A549 (cell line): ENCODE measurements around the gene PPHLN1. TPM values are rescaled to one million over a fixed set of nuclear protein-coding genes. Genes with fewer than 3 reads are reported as not detected.

Experiments
- ATAC-seq, 2 experiments: fragments of 200-7000 bp in 1 of 2; fragments of >200 bp in 1 of 2; cut with Nextera tagmentation in 1 of 2; cut with Tn5 transposase in 1 of 2; 3 replicates each; pipeline versions ENCODE4 v1.8.0 to v1.9.1; 2018 to 2020; ENCODE audit warnings: mild to moderate bottlenecking in 1 of 2, moderate library complexity in 1 of 2
- CTCF ChIA-PET: fragments of 300-600 bp; sonication (Branson Sonifier 250); formaldehyde crosslinking; extraction: SDS; loops from one replicate; lab custom pipeline; 2021; ENCODE audit warnings: antibody characterized with exemption, inconsistent platforms; lab: Yijun Ruan, JAX
- POLR2A ChIA-PET: fragments of 350-600 bp; formaldehyde crosslinking; extraction: SDS; loops from one replicate; lab custom pipeline; 2021; ENCODE audit warnings: antibody characterized with exemption, inconsistent platforms; lab: Yijun Ruan, JAX
- DNase-seq, 2 experiments: peaks; one replicate each; pipeline versions ENCODE4 v3.0.0 to v3.0.0-alpha.2; 2011 to 2016; ENCODE audit warnings: low read depth in 1 of 2, low spot score in 1 of 2
- FAIRE-seq: peaks from 2 replicates; lab custom pipeline; 2011; peaks lifted over from hg19 to GRCh38; lab: Jason Lieb, UNC
- H3K27ac ChIP-seq, 2 experiments: fragments of >200 bp; sonication (Bioruptor Twin); formaldehyde crosslinking; 3 replicates each; pipeline ENCODE4 v1.5.1; 2016 to 2017
- H3K4me1 ChIP-seq: fragments of >200 bp; sonication (Bioruptor Twin); formaldehyde crosslinking; 3 replicates; pipeline ENCODE4 v1.6.1; 2016
- H3K4me2 ChIP-seq: fragments of >200 bp; sonication (Bioruptor Twin); formaldehyde crosslinking; 3 replicates; pipeline ENCODE4 v1.6.1; 2016
- H3K4me3 ChIP-seq: fragments of >200 bp; sonication (Bioruptor Twin); formaldehyde crosslinking; 3 replicates; pipeline ENCODE4 v1.5.1; 2016
- H3K9me3 ChIP-seq: fragments of >200 bp; sonication (Bioruptor Twin); formaldehyde crosslinking; 3 replicates; pipeline ENCODE4 v1.6.1; 2016
- BHLHE40 ChIP-seq: IDR thresholded peaks from 2 replicates; pipeline ENCODE4 v1.6.1; 2012; ENCODE audit warnings: low read depth, low read length, inconsistent platforms
- CEBPB ChIP-seq, 2 experiments: fragments of >200 bp in 1 of 2; sonication (Bioruptor Twin) in 1 of 2; formaldehyde crosslinking in 1 of 2; IDR thresholded peaks; 2 replicates each; pipeline ENCODE4 v1.6.1; 2012 to 2016
- CHD2 ChIP-seq: fragments of 150-350 bp; IDR thresholded peaks from 2 replicates; pipeline ENCODE4 v1.6.1; 2014; ENCODE audit warnings: low read length; ENCODE audit not compliant: partially characterized antibody
- EHF ChIP-seq: fragments of 250-450 bp; sonication (Bioruptor Pico); IDR thresholded peaks from 2 replicates; pipeline ENCODE4 v1.5.0; 2020; ENCODE audit warnings: mild to moderate bottlenecking
- ESRRA ChIP-seq: fragments of 150-350 bp; IDR thresholded peaks from 2 replicates; pipeline ENCODE4 v1.6.1; 2014; ENCODE audit warnings: mild to moderate bottlenecking, low read length, borderline replicate concordance
- FOSL2 ChIP-seq, 2 experiments: fragments of 450-650 bp in 1 of 2; fragments of >200 bp in 1 of 2; sonication (Bioruptor Twin) in 1 of 2; formaldehyde crosslinking; IDR thresholded peaks; 2 replicates each; pipeline versions ENCODE4 v1.5.0 to v1.6.1; 2016 to 2020; ENCODE audit warnings: mild to moderate bottlenecking in 1 of 2, moderate library complexity in 1 of 2
- FOXS1 ChIP-seq: fragments of 250-450 bp; sonication (Bioruptor Pico); IDR thresholded peaks from 2 replicates; pipeline ENCODE4 v1.5.0; 2020; ENCODE audit warnings: mild to moderate bottlenecking, moderate library complexity
- GATA3 ChIP-seq: IDR thresholded peaks from 2 replicates; pipeline ENCODE4 v1.6.1; 2012; ENCODE audit warnings: borderline replicate concordance
- HDAC2 ChIP-seq: fragments of 200-600 bp; sonication (generic); IDR thresholded peaks from 2 replicates; pipeline ENCODE4 v1.6.1; 2016
- HEYL ChIP-seq: fragments of 250-450 bp; sonication (Bioruptor Pico); IDR thresholded peaks from 2 replicates; pipeline ENCODE4 v1.8.0; 2021; ENCODE audit warnings: mild to moderate bottlenecking, moderate library complexity
- HOXA7 ChIP-seq: fragments of 250-450 bp; sonication (Bioruptor Pico); IDR thresholded peaks from 2 replicates; pipeline ENCODE4 v1.5.0; 2020; ENCODE audit warnings: mild to moderate bottlenecking, moderate library complexity
- JUNB ChIP-seq: fragments of >200 bp; sonication (Bioruptor Twin); formaldehyde crosslinking; IDR thresholded peaks from 2 replicates; pipeline ENCODE4 v1.6.1; 2016
- KDM1A ChIP-seq: fragments of 200-600 bp; sonication (generic); IDR thresholded peaks from 2 replicates; pipeline ENCODE4 v1.6.1; 2016; ENCODE audit warnings: low read depth, mild to moderate bottlenecking
- KDM5A ChIP-seq: fragments of 200-600 bp; sonication (generic); IDR thresholded peaks from 2 replicates; pipeline ENCODE4 v1.6.1; 2016; ENCODE audit warnings: antibody characterized with exemption, mild to moderate bottlenecking
- MAFK ChIP-seq: fragments of 450-650 bp; IDR thresholded peaks from 2 replicates; pipeline ENCODE4 v1.6.1; 2014; ENCODE audit not compliant: partially characterized antibody
- MYC ChIP-seq: IDR thresholded peaks from 2 replicates; pipeline ENCODE4 v1.6.1; 2012; ENCODE audit warnings: mild to moderate bottlenecking, inconsistent platforms, low read length, improper control_type of control experiment, borderline replicate concordance
- NPAS2 ChIP-seq: fragments of 250-450 bp; sonication (Bioruptor Pico); IDR thresholded peaks from 2 replicates; pipeline ENCODE4 v1.8.0; 2022; ENCODE audit warnings: mild to moderate bottlenecking, moderate library complexity, borderline replicate concordance
- NR3C1 ChIP-seq: fragments of >200 bp; sonication (Bioruptor Twin); formaldehyde crosslinking; IDR thresholded peaks from 3 replicates; pipeline ENCODE4 v1.6.1; 2017
- POLR2A ChIP-seq: IDR thresholded peaks from 2 replicates; pipeline ENCODE4 v1.6.1; 2012; ENCODE audit warnings: mild to moderate bottlenecking, low read length
- RARB ChIP-seq: fragments of 250-450 bp; sonication (Bioruptor Pico); IDR thresholded peaks from 2 replicates; pipeline ENCODE4 v1.8.0; 2021; ENCODE audit warnings: mild to moderate bottlenecking, moderate library complexity
- RNF2 ChIP-seq: fragments of 200-600 bp; sonication (generic); IDR thresholded peaks from 2 replicates; pipeline ENCODE4 v1.6.1; 2016; ENCODE audit warnings: low read depth, mild to moderate bottlenecking, antibody characterized with exemption, moderate library complexity, borderline replicate concordance
- SMC3 ChIP-seq: fragments of >200 bp; sonication (Bioruptor Twin); formaldehyde crosslinking; IDR thresholded peaks from 3 replicates; pipeline ENCODE4 v1.6.1; 2018; ENCODE audit warnings: inconsistent platforms
- SREBF2 ChIP-seq: fragments of 450-650 bp; IDR thresholded peaks from 2 replicates; pipeline ENCODE4 v1.6.1; 2014; ENCODE audit warnings: mild to moderate bottlenecking, moderate library complexity
- TP53 ChIP-seq: fragments of 250-450 bp; sonication (Bioruptor Pico); IDR thresholded peaks from 2 replicates; pipeline ENCODE4 v1.5.0; 2021; ENCODE audit warnings: mild to moderate bottlenecking, moderate library complexity
- ZNF302 ChIP-seq: fragments of 250-450 bp; sonication (Bioruptor Pico); IDR thresholded peaks from 2 replicates; pipeline ENCODE4 v1.9.0; 2021; ENCODE audit warnings: inconsistent platforms, mild to moderate bottlenecking, moderate library complexity
- ZSCAN20 ChIP-seq: fragments of 250-450 bp; sonication (Bioruptor Pico); IDR thresholded peaks from 2 replicates; pipeline ENCODE4 v1.8.0; 2022; ENCODE audit warnings: mild to moderate bottlenecking, moderate library complexity
- WGBS: methylation state at CpG from one replicate; pipeline ENCODE4 v1.1.6; 2017; ENCODE audit errors: missing lambda C conversion rate; 5-methylcytosine and 5-hydroxymethylcytosine counted together
- polyA minus RNA-seq: library from RNA; depleted of rRNA, polyadenylated mRNA; stranded (reverse); fragments of >200 nt; gene quantifications from 2 replicates; pipeline ENCODE4 v1.2.3, GENCODE V29; 2011; rRNA and poly(A)+ RNA removed
- polyA plus RNA-seq, 4 experiments: library from polyadenylated mRNA; depleted of rRNA in 3 of 4; stranded (reverse); fragments of >200 nt; fragmentation: RNase III in 1 of 4; extraction: RNeasy Plus Mini Kit Qiagen cat#74134 plus additional on column Dnase treatment in 1 of 4; gene quantifications; 2 replicates in 3 of 4; 3 replicates in 1 of 4; pipeline ENCODE4 v1.2.3, GENCODE V29; 2011 to 2017
- TF ChIP-seq, protein P1 (sequence below): fragments of >200 bp; sonication (Bioruptor Twin); formaldehyde crosslinking; IDR thresholded peaks from 2 replicates; pipeline ENCODE4 v1.6.1; 2016
- TF ChIP-seq, protein P2 (sequence below): fragments of 250-450 bp; sonication (Bioruptor Pico); IDR thresholded peaks from 2 replicates; pipeline ENCODE4 v1.5.0; 2020; ENCODE audit warnings: low read depth, mild to moderate bottlenecking, moderate library complexity
- TF ChIP-seq, protein P3 (sequence below): fragments of 450-650 bp; IDR thresholded peaks from 2 replicates; pipeline ENCODE4 v1.6.1; 2014; ENCODE audit warnings: antibody characterized with exemption
- TF ChIP-seq, protein P4 (sequence below): fragments of 250-450 bp; sonication (Bioruptor Pico); IDR thresholded peaks from 2 replicates; pipeline ENCODE4 v1.5.0; 2021; ENCODE audit warnings: mild to moderate bottlenecking, moderate library complexity, borderline replicate concordance
- TF ChIP-seq, protein P5 (sequence below): fragments of >200 bp; sonication (Bioruptor Twin); formaldehyde crosslinking; IDR thresholded peaks from 3 replicates; pipeline ENCODE4 v1.6.1; 2016
- TF ChIP-seq, protein P6 (sequence below): IDR thresholded peaks from 2 replicates; pipeline ENCODE4 v1.6.1; 2012; ENCODE audit warnings: low read depth, borderline replicate concordance

Gene PPHLN1, protein sequence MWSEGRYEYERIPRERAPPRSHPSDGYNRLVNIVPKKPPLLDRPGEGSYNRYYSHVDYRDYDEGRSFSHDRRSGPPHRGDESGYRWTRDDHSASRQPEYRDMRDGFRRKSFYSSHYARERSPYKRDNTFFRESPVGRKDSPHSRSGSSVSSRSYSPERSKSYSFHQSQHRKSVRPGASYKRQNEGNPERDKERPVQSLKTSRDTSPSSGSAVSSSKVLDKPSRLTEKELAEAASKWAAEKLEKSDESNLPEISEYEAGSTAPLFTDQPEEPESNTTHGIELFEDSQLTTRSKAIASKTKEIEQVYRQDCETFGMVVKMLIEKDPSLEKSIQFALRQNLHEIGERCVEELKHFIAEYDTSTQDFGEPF
- polyA plus RNA-seq (2011; rRNA removed) (88.8 and 135 TPM in 2 replicates), polyA plus RNA-seq (2017; fragmentation: RNase III; extraction: RNeasy Plus Mini Kit Qiagen cat#74134 plus additional on column Dnase treatment) (54.8 to 57.3 TPM (median 55.5 TPM) in 3 replicates), polyA minus RNA-seq (25.2 and 42.1 TPM in 2 replicates)
- 38.6 and 57.6 TPM in 2 replicates for polyA plus RNA-seq (2012; cell fraction: cytosol; rRNA removed)
- 31.9 and 35.5 TPM in 2 replicates for polyA plus RNA-seq (2012; cell fraction: nucleus; rRNA removed)

DNA sequence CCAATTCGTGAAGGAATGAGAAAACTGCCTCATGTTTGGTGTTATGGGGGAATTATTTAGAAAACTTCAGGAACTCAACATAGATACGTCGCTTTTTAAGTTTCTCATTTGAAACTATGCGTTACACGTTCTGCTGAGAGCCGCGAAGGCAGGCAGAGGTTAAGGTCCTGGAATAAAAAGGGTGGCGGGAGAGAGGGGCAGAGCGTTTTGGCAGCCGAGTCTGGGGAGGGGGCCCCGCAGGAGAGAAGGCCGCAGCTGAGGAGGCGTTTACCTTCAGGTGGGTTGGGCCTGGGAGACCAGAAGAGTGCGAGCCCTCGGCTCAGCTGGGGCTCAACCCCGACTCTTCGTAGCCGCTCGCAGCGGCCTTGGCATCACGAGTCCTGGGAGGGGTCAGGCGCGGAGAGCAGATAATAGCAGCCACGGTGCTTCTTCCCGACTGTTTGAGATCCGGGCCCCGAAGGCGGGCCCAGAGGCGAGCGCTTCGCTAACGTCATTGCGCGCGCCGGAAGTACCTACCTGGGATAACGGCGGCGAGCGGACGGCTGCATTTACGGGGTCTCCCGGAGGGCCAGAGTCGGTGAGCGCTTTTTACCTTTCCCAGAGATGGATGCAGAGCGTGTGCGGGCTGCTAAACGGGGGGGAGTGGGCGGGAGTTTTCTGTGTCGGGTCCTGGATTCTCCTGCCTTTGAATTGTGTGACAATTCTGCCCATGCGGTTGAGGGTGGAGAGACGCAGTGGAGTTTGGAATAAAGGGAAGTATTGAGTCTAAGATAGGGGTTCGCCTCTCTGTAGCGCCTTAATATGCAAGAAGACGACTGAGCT, at the start of gene PPHLN1, which contains the start of gene ZCRB1:
TSS of gene PPHLN1 (plus strand) at position 515 of the 822 bp plus-strand sequence. CDS start 9,736 bp downstream, outside the sequence.
TSS of gene ZCRB1 (minus strand) at position 442 of the 822 bp plus-strand sequence. CDS start 1,992 bp downstream, outside the sequence.
- Histone ChIP-seq H3K4me1 (peaks cover 25% of the 10 kb centered on the region), H3K4me2 (peak within 1 kb of the TSS; percentile 94), H3K9me3 (no peaks in the 10 kb centered on the region), H3K4me3 (peak within 1 kb of the TSS; percentile 84), H3K27ac (peak within 1 kb of the TSS; percentile 91)
- ChIA-PET POLR2A (interaction anchor here (0.6 to 1.2 kb wide), 2 partner anchors 21 to 181 kb away, joined by 5 read pairs; partner anchors contain the start of gene GXYLT1), CTCF (interaction anchor here (0.6 kb wide), 1 partner anchor 34 kb away, joined by 3 read pairs; no protein-coding TSS in a partner anchor)
- no peak for FAIRE-seq
- DNase-seq = peak; percentile 76 to 87
- peak; percentile 97 to 99 for ATAC-seq
- WGBS = 1% methylated on average over 55 of the region's 55 CpGs
- TF ChIP-seq TP53 (CRISPR knock-in tag) = 0 out of 2 replicates have a peak, but pooled peaks have one; percentile 51
- no peak for TF ChIP-seq ESRRA
- no peak for TF ChIP-seq ZSCAN20
- TF ChIP-seq RARB (CRISPR knock-in tag) = no peak
- TF ChIP-seq NPAS2 (CRISPR knock-in tag) = no peak
- peak; percentile 71 for TF ChIP-seq KDM5A
- TF ChIP-seq RNF2 = no peak
- TF ChIP-seq, protein P1, sequence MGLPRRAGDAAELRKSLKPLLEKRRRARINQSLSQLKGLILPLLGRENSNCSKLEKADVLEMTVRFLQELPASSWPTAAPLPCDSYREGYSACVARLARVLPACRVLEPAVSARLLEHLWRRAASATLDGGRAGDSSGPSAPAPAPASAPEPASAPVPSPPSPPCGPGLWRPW = no peak
- TF ChIP-seq, protein P2, sequence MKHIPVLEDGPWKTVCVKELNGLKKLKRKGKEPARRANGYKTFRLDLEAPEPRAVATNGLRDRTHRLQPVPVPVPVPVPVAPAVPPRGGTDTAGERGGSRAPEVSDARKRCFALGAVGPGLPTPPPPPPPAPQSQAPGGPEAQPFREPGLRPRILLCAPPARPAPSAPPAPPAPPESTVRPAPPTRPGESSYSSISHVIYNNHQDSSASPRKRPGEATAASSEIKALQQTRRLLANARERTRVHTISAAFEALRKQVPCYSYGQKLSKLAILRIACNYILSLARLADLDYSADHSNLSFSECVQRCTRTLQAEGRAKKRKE (CRISPR knock-in tag) = no peak
- TF ChIP-seq, protein P3, sequence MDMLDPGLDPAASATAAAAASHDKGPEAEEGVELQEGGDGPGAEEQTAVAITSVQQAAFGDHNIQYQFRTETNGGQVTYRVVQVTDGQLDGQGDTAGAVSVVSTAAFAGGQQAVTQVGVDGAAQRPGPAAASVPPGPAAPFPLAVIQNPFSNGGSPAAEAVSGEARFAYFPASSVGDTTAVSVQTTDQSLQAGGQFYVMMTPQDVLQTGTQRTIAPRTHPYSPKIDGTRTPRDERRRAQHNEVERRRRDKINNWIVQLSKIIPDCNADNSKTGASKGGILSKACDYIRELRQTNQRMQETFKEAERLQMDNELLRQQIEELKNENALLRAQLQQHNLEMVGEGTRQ = no peak
- TF ChIP-seq GATA3 = no peak
- no peak for TF ChIP-seq HOXA7 (CRISPR knock-in tag)
- TF ChIP-seq FOSL2 (IDR thresholded peaks at IDR 0.05) = no peak
- no peak for TF ChIP-seq FOSL2 (CRISPR knock-in tag; IDR thresholded peaks at IDR 0.05)
- TF ChIP-seq SREBF2 = no peak
- peak; percentile 20; the same call in 1 of the 2 replicates for TF ChIP-seq MYC
- TF ChIP-seq JUNB = no peak
- TF ChIP-seq CEBPB (IDR thresholded peaks at IDR 0.05) = no peak
- TF ChIP-seq BHLHE40 = no peak
- TF ChIP-seq FOXS1 = no peak
- TF ChIP-seq EHF (CRISPR knock-in tag) = no peak
- TF ChIP-seq POLR2A = peak; percentile 68; the same call in 1 of the 2 replicates
- TF ChIP-seq CHD2 = no peak
- no peak for TF ChIP-seq ZNF302
- no peak for TF ChIP-seq NR3C1
- TF ChIP-seq HDAC2 = no peak
- no peak for TF ChIP-seq MAFK
- TF ChIP-seq, protein P4, sequence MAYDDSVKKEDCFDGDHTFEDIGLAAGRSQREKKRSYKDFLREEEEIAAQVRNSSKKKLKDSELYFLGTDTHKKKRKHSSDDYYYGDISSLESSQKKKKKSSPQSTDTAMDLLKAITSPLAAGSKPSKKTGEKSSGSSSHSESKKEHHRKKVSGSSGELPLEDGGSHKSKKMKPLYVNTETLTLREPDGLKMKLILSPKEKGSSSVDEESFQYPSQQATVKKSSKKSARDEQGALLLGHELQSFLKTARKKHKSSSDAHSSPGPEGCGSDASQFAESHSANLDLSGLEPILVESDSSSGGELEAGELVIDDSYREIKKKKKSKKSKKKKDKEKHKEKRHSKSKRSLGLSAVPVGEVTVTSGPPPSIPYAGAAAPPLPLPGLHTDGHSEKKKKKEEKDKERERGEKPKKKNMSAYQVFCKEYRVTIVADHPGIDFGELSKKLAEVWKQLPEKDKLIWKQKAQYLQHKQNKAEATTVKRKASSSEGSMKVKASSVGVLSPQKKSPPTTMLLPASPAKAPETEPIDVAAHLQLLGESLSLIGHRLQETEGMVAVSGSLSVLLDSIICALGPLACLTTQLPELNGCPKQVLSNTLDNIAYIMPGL = peak; percentile 50; the same call in 1 of the 2 replicates
- TF ChIP-seq, protein P5, sequence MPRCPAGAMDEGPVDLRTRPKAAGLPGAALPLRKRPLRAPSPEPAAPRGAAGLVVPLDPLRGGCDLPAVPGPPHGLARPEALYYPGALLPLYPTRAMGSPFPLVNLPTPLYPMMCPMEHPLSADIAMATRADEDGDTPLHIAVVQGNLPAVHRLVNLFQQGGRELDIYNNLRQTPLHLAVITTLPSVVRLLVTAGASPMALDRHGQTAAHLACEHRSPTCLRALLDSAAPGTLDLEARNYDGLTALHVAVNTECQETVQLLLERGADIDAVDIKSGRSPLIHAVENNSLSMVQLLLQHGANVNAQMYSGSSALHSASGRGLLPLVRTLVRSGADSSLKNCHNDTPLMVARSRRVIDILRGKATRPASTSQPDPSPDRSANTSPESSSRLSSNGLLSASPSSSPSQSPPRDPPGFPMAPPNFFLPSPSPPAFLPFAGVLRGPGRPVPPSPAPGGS = peak; percentile 83
- TF ChIP-seq HEYL = no peak
- 0 out of 3 replicates have a peak, but pooled peaks have one; percentile 7 for TF ChIP-seq SMC3
- no peak for TF ChIP-seq KDM1A
- TF ChIP-seq, protein P6, sequence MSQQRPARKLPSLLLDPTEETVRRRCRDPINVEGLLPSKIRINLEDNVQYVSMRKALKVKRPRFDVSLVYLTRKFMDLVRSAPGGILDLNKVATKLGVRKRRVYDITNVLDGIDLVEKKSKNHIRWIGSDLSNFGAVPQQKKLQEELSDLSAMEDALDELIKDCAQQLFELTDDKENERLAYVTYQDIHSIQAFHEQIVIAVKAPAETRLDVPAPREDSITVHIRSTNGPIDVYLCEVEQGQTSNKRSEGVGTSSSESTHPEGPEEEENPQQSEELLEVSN = peak; percentile 33; the same call in 1 of the 2 replicates
